ENCODE measurements around the gene METTL21C. TPM values are rescaled to one million over a fixed set of nuclear protein-coding genes. Genes with fewer than 3 reads are reported as not detected.

Gene METTL21C
- total RNA-seq, 1 donor from 2014 or later = not detected

GRCh38 chr13:102709536-102709935 lies 14.7 kb upstream of the METTL21C start:
- Mint-ChIP-seq H3K9me3 (ENCODE audit: unreplicated experiment) (no peaks in the 10 kb centered on the region), H3K4me1 (ENCODE audit: unreplicated experiment) (peaks cover 33% of the 10 kb centered on the region), H3K36me3 (ENCODE audit: unreplicated experiment) (no peaks in the 10 kb centered on the region), H3K4me3 (ENCODE audit: unreplicated experiment) (no peak overlapping the region), H3K27ac (ENCODE audit: unreplicated experiment) (no peak overlapping the region), H3K27me3 (ENCODE audit: unreplicated experiment) (no peaks in the 10 kb centered on the region)
- no peak for DNase-seq (ENCODE audit: extremely low spot score, unreplicated experiment)
- TF ChIP-seq CTCF (IDR thresholded peaks at IDR 0.05) = no peak

GRCh38 chr13:102708991-102709390 lies 14.1 kb upstream of the METTL21C start:
- no peaks in the 10 kb centered on the region for H3K9me3 Mint-ChIP-seq (ENCODE audit: unreplicated experiment)
- H3K4me3 Mint-ChIP-seq (ENCODE audit: unreplicated experiment) = no peak overlapping the region
- no peak for DNase-seq (ENCODE audit: extremely low spot score, unreplicated experiment)
- no peaks in the 10 kb centered on the region for H3K36me3 Mint-ChIP-seq (ENCODE audit: unreplicated experiment)
- TF ChIP-seq CTCF (IDR thresholded peaks at IDR 0.05) = no peak
- peaks cover 39% of the 10 kb centered on the region for H3K4me1 Mint-ChIP-seq (ENCODE audit: unreplicated experiment)
- no peak overlapping the region for H3K27ac Mint-ChIP-seq (ENCODE audit: unreplicated experiment)
- no peaks in the 10 kb centered on the region for H3K27me3 Mint-ChIP-seq (ENCODE audit: unreplicated experiment)

GRCh38 chr13:102708211-102708610 lies 13.4 kb upstream of the METTL21C start:
- no peaks in the 10 kb centered on the region for H3K9me3 Mint-ChIP-seq (ENCODE audit: unreplicated experiment)
- peaks cover 47% of the 10 kb centered on the region for H3K4me1 Mint-ChIP-seq (ENCODE audit: unreplicated experiment)
- peak overlapping the region; percentile 58 for H3K27ac Mint-ChIP-seq (ENCODE audit: unreplicated experiment)
- H3K4me3 Mint-ChIP-seq (ENCODE audit: unreplicated experiment) = no peak overlapping the region
- H3K27me3 Mint-ChIP-seq (ENCODE audit: unreplicated experiment) = no peaks in the 10 kb centered on the region
- no peaks in the 10 kb centered on the region for H3K36me3 Mint-ChIP-seq (ENCODE audit: unreplicated experiment)
- TF ChIP-seq CTCF (IDR thresholded peaks at IDR 0.05) = no peak
- DNase-seq (ENCODE audit: extremely low spot score, unreplicated experiment) = no peak

GRCh38 chr13:102707467-102707866 lies 12.6 kb upstream of the METTL21C start:
- TF ChIP-seq CTCF (IDR thresholded peaks at IDR 0.05) = no peak
- H3K27ac Mint-ChIP-seq (ENCODE audit: unreplicated experiment) = peak overlapping the region; percentile 58

GRCh38 chr13:102704238-102705058 lies 9.6 kb upstream of the METTL21C start:
- H3K27me3 Mint-ChIP-seq (ENCODE audit: unreplicated experiment) = no peaks in the 10 kb centered on the region
- H3K4me1 Mint-ChIP-seq (ENCODE audit: unreplicated experiment) = peaks cover 78% of the 10 kb centered on the region
- DNase-seq (ENCODE audit: extremely low spot score, unreplicated experiment) = no peak
- no peak for TF ChIP-seq CTCF (IDR thresholded peaks at IDR 0.05)
- H3K36me3 Mint-ChIP-seq (ENCODE audit: unreplicated experiment) = no peaks in the 10 kb centered on the region
- no peak overlapping the region for H3K4me3 Mint-ChIP-seq (ENCODE audit: unreplicated experiment)
- H3K9me3 Mint-ChIP-seq (ENCODE audit: unreplicated experiment) = no peaks in the 10 kb centered on the region
- peak overlapping the region; percentile 87 for H3K27ac Mint-ChIP-seq (ENCODE audit: unreplicated experiment)

More at GRCh38 chr13:102707467-102707866, 12.6 kb upstream of the METTL21C start:
- peaks cover 53% of the 10 kb centered on the region for H3K4me1 Mint-ChIP-seq (ENCODE audit: unreplicated experiment)
- no peaks in the 10 kb centered on the region for H3K27me3 Mint-ChIP-seq (ENCODE audit: unreplicated experiment)
- DNase-seq (ENCODE audit: extremely low spot score, unreplicated experiment) = no peak
- no peaks in the 10 kb centered on the region for H3K9me3 Mint-ChIP-seq (ENCODE audit: unreplicated experiment)
- H3K36me3 Mint-ChIP-seq (ENCODE audit: unreplicated experiment) = no peaks in the 10 kb centered on the region
- peak overlapping the region; percentile 3 for H3K4me3 Mint-ChIP-seq (ENCODE audit: unreplicated experiment)
